ENCODE data around the gene PGBD1.

The PGBD1 gene

GRCh38 chr6:28281288-28282064 is at the start of gene PGBD1:
PGBD1 (plus strand) TSS chr6:28281572; CDS start chr6:28283814, 2,242 bp downstream.
- peak in 2 of 4 experiments; percentile 52 to 54 for DNase-seq (ENCODE audit: low read depth in 4 of 4, low spot score in 1 of 4)

- DNase-seq (ENCODE audit: low read depth in 4 of 4, low spot score in 1 of 4): no peak
Measured at GRCh38 chr6:28232785-28233184, 48.6 kb upstream of the PGBD1 start.

GRCh38 chr6:28235912-28236452 is 45.4 kb upstream of the PGBD1 start:
- no peak for DNase-seq (ENCODE audit: low read depth in 4 of 4, low spot score in 1 of 4)

- DNase-seq (ENCODE audit: low read depth in 4 of 4, low spot score in 1 of 4): no peak
Measured at GRCh38 chr6:28239636-28240035, 41.7 kb upstream of the PGBD1 start.

GRCh38 chr6:28240471-28240870 is 40.9 kb upstream of the PGBD1 start:
- no peak for DNase-seq (ENCODE audit: low read depth in 4 of 4, low spot score in 1 of 4)

GRCh38 chr6:28243946-28244345 is 37.4 kb upstream of the PGBD1 start:
- no peak for DNase-seq (ENCODE audit: low read depth in 4 of 4, low spot score in 1 of 4)

- DNase-seq (ENCODE audit: low read depth in 4 of 4, low spot score in 1 of 4): no peak
Measured at GRCh38 chr6:28245206-28245941, 36.0 kb upstream of the PGBD1 start.

GRCh38 chr6:28248916-28249315 is 32.5 kb upstream of the PGBD1 start:
- no peak for DNase-seq (ENCODE audit: low read depth in 4 of 4, low spot score in 1 of 4)

- DNase-seq (ENCODE audit: low read depth in 4 of 4, low spot score in 1 of 4): no peak
Measured at GRCh38 chr6:28250747-28251146, 30.6 kb upstream of the PGBD1 start.

GRCh38 chr6:28251661-28252008 is 29.7 kb upstream of the PGBD1 start:
- DNase-seq (ENCODE audit: low read depth in 4 of 4, low spot score in 1 of 4): peak in 1 of 4 experiments; percentile 23

GRCh38 chr6:28252009-28252975 is 29.1 kb upstream of the PGBD1 start, which contains the start of gene ZKSCAN4:
ZKSCAN4 (minus strand) TSS chr6:28252269; CDS start chr6:28251980, 289 bp downstream.
- peak; percentile 70 to 87 (median 74) for DNase-seq (ENCODE audit: low read depth in 4 of 4, low spot score in 1 of 4)

GRCh38 chr6:28254121-28254519 is 27.3 kb upstream of the PGBD1 start:
- DNase-seq (ENCODE audit: low read depth in 4 of 4, low spot score in 1 of 4): no peak

- no peak for DNase-seq (ENCODE audit: low read depth in 4 of 4, low spot score in 1 of 4)
Measured at GRCh38 chr6:28257042-28257441, 24.3 kb upstream of the PGBD1 start.

- DNase-seq (ENCODE audit: low read depth in 4 of 4, low spot score in 1 of 4): peak in 3 of 4 experiments; percentile 38 to 46 (median 40)
Measured at GRCh38 chr6:28258877-28259777, 22.2 kb upstream of the PGBD1 start, which contains the start of gene NKAPL. NKAPL (plus strand) TSS chr6:28259297; CDS start chr6:28259372, 75 bp downstream.

GRCh38 chr6:28263922-28264321 is 17.4 kb upstream of the PGBD1 start:
- no peak for DNase-seq (ENCODE audit: low read depth in 4 of 4, low spot score in 1 of 4)

- no peak for DNase-seq (ENCODE audit: low read depth in 4 of 4, low spot score in 1 of 4)
Measured at GRCh38 chr6:28264834-28265401, 16.5 kb upstream of the PGBD1 start.

- DNase-seq (ENCODE audit: low read depth in 4 of 4, low spot score in 1 of 4): no peak
Measured at GRCh38 chr6:28266563-28266961, 14.8 kb upstream of the PGBD1 start.

GRCh38 chr6:28266962-28267694 is 14.2 kb upstream of the PGBD1 start, which contains the start of gene ZSCAN26:
ZSCAN26 (plus strand) TSS chr6:28267143; CDS start chr6:28271920, 4,777 bp downstream.
- peak; percentile 59 to 73 (median 70) for DNase-seq (ENCODE audit: low read depth in 4 of 4, low spot score in 1 of 4)

GRCh38 chr6:28267695-28268059 is 13.7 kb upstream of the PGBD1 start:
- DNase-seq (ENCODE audit: low read depth in 4 of 4, low spot score in 1 of 4): no peak
